Measurements from ENCODE around the gene NOTUM. TPM values are rescaled to one million over a fixed set of nuclear protein-coding genes. Genes with fewer than 3 reads are reported as not detected.

NOTUM gene
- total and polyA plus RNA-seq, 9 of the 15 experiments (the other 6 are each of a cell fraction or from before 2014, with no cell fraction given) = 0.03 to 14.0 (median 4.1) TPM

DNA sequence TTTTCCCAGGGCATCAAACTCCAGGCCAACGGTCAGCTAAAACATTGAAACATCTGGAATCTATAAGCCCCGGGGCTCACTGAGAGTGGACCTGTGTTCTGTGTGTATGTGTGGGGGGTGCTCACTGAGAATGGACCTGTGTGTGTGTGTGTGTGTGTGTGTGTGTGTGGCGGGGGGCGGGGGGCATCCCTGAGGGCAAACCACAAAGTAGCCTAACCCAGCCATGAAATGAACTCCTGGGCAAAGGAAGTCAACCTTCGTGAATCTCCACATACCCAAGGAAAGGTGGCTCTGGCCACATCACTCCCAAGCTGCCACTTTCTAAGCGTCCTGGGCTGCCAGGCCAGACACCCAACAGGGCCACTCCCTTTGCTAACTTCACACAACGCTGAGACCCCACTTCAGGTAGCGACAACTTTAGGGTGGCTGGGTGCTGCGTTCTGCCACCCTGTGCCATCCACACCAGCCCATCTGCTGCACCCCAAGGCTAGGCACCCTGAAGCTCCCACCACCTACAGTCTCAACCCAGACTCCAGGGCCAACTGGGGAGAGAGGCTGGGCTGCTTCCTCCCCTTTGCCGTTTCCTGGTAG is 35.0 kb downstream of the NOTUM start:
- H3K27me3 ChIP-seq (ENCODE audit: control insufficient read depth in 2 of 2, insufficient read depth in 2 of 2, low read length in 2 of 2) = no peaks in the 10 kb centered on the region
- POLR2A ChIA-PET = interaction anchor here (0.5 to 4.8 kb wide), 17 partner anchors 9 to 417 kb away, joined by 3 to 32 read pairs (median 3); partner anchors contain the start of genes ACTG1, ARL16, HGS and MRPL12
- peaks cover under 1% of the 10 kb centered on the region for H3K9me1 ChIP-seq (ENCODE audit: control insufficient read depth, insufficient read depth, low read length)
- CTCF ChIA-PET (ENCODE audit: low intra/inter-chr PET ratio) = no interaction called here
- peaks cover 45 to 95% of the 10 kb centered on the region in 2 experiments for H3K4me1 ChIP-seq (replicated peaks in 1 of 2; ENCODE audit: control insufficient read depth in 2 of 2, insufficient read depth in 2 of 2, low read length in 2 of 2)
- H3K36me3 ChIP-seq (ENCODE audit: control insufficient read depth, insufficient read depth, low read length) = peaks cover 17% of the 10 kb centered on the region
- H3K4me2 ChIP-seq (ENCODE audit: insufficient read depth, low read length) = peak overlapping the region; percentile 80
- H4K20me1 ChIP-seq (replicated peaks; ENCODE audit: control insufficient read depth, insufficient read depth, low read length) = peaks cover 9% of the 10 kb centered on the region; the same call in 1 of the 2 replicates
- H3K27ac ChIP-seq (ENCODE audit: extremely low read depth, low read depth, low read length) = peak overlapping the region; percentile 98
- H3K9me3 ChIP-seq (replicated peaks; ENCODE audit: control insufficient read depth, insufficient read depth, low read depth, low read length) = no peaks in the 10 kb centered on the region
- WGBS (ENCODE audit: insufficient coverage, low coverage, missing lambda C conversion rate) = 5% methylated on average over 7 of the region's 10 CpGs
- DNase-seq (ENCODE audit: extremely low read depth in 1 of 4, low spot score in 3 of 4) (no peak), ATAC-seq (no peak), FAIRE-seq (peak; percentile 69)
- H3K4me3 ChIP-seq = peak overlapping the region; percentile 81
- H2AFZ ChIP-seq (ENCODE audit: low read depth, low read length) = no peak overlapping the region
- peaks cover 81% of the 10 kb centered on the region for H3K79me2 ChIP-seq (ENCODE audit: control insufficient read depth, insufficient read depth, low read length)
- no TSS peak for BruUV-seq (replicated peaks)
- in situ Hi-C loops (cut with MboI) = no loop called here
- intact Hi-C loops (cut with micrococcal nuclease) = no loop called here
- peak overlapping the region; percentile 92 to 93 for H3K9ac ChIP-seq (ENCODE audit: insufficient read depth in 1 of 2, low read depth in 2 of 2, low read length in 2 of 2)
- TF ChIP-seq SETDB1 (IDR thresholded peaks at IDR 0.05; ENCODE audit: low read length) (no peak), KLF1 (tag; IDR thresholded peaks at IDR 0.05) (no peak), CCNT2 (IDR thresholded peaks at IDR 0.05; ENCODE audit: borderline replicate concordance, extremely low read depth, insufficient read length, low read depth, low read length) (peak; percentile 14), JUN (IDR thresholded peaks at IDR 0.05; ENCODE audit: borderline replicate concordance, low read depth, low read length) (no peak), JUN (CRISPR knock-in tag; IDR thresholded peaks at IDR 0.05; ENCODE audit: borderline replicate concordance) (0 out of 2 replicates have a peak, but pooled peaks have one; percentile 22), MYBL2 (IDR thresholded peaks at IDR 0.05; ENCODE audit: low read depth) (no peak), MYBL2 (CRISPR knock-in tag; IDR thresholded peaks at IDR 0.05; ENCODE audit: borderline replicate concordance) (no peak), CBFA2T3 (IDR thresholded peaks at IDR 0.05) (no peak), ELF4 (CRISPR knock-in tag; IDR thresholded peaks at IDR 0.05) (no peak), ZBTB7A (IDR thresholded peaks at IDR 0.05; ENCODE audit: borderline replicate concordance, control insufficient read depth, low read depth, low read length) (peak; percentile 51; the same call in 1 of the 2 replicates), NONO (IDR thresholded peaks at IDR 0.05; ENCODE audit: low read depth in 2 of 2, low read length in 1 of 2) (no peak)
- TF ChIP-seq, protein P1, sequence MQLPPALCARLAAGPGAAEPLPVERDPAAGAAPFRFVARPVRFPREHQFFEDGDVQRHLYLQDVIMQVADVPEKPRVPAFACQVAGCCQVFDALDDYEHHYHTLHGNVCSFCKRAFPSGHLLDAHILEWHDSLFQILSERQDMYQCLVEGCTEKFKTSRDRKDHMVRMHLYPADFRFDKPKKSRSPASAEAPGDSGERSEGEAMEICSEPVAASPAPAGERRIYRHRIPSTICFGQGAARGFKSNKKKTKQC (CRISPR knock-in tag; IDR thresholded peaks at IDR 0.05) = peak; percentile 35; the same call in 1 of the 2 replicates
- TF ChIP-seq, protein P2, sequence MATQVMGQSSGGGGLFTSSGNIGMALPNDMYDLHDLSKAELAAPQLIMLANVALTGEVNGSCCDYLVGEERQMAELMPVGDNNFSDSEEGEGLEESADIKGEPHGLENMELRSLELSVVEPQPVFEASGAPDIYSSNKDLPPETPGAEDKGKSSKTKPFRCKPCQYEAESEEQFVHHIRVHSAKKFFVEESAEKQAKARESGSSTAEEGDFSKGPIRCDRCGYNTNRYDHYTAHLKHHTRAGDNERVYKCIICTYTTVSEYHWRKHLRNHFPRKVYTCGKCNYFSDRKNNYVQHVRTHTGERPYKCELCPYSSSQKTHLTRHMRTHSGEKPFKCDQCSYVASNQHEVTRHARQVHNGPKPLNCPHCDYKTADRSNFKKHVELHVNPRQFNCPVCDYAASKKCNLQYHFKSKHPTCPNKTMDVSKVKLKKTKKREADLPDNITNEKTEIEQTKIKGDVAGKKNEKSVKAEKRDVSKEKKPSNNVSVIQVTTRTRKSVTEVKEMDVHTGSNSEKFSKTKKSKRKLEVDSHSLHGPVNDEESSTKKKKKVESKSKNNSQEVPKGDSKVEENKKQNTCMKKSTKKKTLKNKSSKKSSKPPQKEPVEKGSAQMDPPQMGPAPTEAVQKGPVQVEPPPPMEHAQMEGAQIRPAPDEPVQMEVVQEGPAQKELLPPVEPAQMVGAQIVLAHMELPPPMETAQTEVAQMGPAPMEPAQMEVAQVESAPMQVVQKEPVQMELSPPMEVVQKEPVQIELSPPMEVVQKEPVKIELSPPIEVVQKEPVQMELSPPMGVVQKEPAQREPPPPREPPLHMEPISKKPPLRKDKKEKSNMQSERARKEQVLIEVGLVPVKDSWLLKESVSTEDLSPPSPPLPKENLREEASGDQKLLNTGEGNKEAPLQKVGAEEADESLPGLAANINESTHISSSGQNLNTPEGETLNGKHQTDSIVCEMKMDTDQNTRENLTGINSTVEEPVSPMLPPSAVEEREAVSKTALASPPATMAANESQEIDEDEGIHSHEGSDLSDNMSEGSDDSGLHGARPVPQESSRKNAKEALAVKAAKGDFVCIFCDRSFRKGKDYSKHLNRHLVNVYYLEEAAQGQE (IDR thresholded peaks at IDR 0.05; ENCODE audit: borderline replicate concordance) = no peak
- TF ChIP-seq, protein P2 (CRISPR knock-in tag; IDR thresholded peaks at IDR 0.05; ENCODE audit: low read depth) = no peak
